HepG2 (cell line): ENCODE measurements around the gene PTPRU. TPM values are rescaled to one million over a fixed set of nuclear protein-coding genes. Genes with fewer than 3 reads are reported as not detected.

ENCODE experiments used
- GABPB1 ChIP-seq: IDR thresholded peaks from 2 replicates; pipeline ENCODE4 v1.6.1; 2016; ENCODE audit warnings: mild to moderate bottlenecking, missing genetic modification reagents, moderate library complexity, missing compliant biosample characterization
- TBP ChIP-seq: sonication (generic); formaldehyde crosslinking; IDR thresholded peaks from 2 replicates; pipeline ENCODE4 v1.5.0; 2020; ENCODE audit warnings: missing genetic modification reagents
- polyA plus RNA-seq, 8 experiments: library from polyadenylated mRNA; depleted of rRNA in 3 of 8; stranded (reverse) in 7 of 8; unstranded in 1 of 8; fragments of >200 nt; fragmentation: Illumina TruSeq in 4 of 8; extraction: Trizol in 4 of 8; gene quantifications; 2 replicates each; pipeline versions ENCODE4 v1.2.1 to v1.2.3, GENCODE V29; 2011 to 2016; ENCODE audit warnings: low read depth in 4 of 8, missing spikeins in 1 of 8, mixed read lengths in 1 of 8; ENCODE audit not compliant: insufficient read depth in 1 of 8
- total RNA-seq, 5 experiments: library from RNA; depleted of rRNA; stranded (reverse); fragments of >200 nt; fragmentation: Illumina TruSeq; extraction: Trizol; gene quantifications; 2 replicates each; pipeline ENCODE4 v1.2.3, GENCODE V29; 2016; ENCODE audit warnings: low read depth in 1 of 5
- TF ChIP-seq, protein P1 (sequence below): sonication (generic); formaldehyde crosslinking; IDR thresholded peaks from one replicate; pipeline ENCODE4 v1.5.1; 2020; ENCODE audit warnings: mild to moderate bottlenecking, missing genetic modification reagents; ENCODE audit errors: not compliant biosample characterization
- TF ChIP-seq, protein P2 (sequence below): sonication (generic); formaldehyde crosslinking; IDR thresholded peaks from 2 replicates; pipeline ENCODE4 v1.4.0; 2020; ENCODE audit warnings: missing genetic modification reagents

Gene PTPRU
- total and polyA plus RNA-seq, 2 of the 13 experiments (the other 11 are each of a cell fraction or from before 2014, with no cell fraction given), result 21.6 to 22.3 TPM

DNA sequence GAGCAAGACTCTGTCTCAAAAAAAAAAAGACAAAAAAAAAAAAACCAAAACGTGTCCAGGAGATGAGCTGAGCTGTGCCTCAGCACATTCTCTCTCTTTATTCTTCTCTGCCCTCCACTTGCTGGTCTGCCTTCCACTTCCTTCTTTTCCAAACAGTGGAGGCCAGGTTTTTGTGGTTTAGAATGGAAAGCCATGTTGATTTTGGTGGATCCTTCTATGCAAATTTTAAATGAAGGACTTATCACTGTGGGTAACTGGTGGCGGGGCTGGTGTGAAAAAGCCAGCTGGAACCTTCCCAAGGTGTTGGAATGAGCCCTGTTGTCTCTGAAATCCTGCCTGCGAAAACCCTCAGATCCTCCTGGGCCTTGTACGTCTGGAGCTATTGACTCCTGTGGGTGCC is 61.9 kb downstream of the PTPRU start (continued):
- TF ChIP-seq, protein P1, sequence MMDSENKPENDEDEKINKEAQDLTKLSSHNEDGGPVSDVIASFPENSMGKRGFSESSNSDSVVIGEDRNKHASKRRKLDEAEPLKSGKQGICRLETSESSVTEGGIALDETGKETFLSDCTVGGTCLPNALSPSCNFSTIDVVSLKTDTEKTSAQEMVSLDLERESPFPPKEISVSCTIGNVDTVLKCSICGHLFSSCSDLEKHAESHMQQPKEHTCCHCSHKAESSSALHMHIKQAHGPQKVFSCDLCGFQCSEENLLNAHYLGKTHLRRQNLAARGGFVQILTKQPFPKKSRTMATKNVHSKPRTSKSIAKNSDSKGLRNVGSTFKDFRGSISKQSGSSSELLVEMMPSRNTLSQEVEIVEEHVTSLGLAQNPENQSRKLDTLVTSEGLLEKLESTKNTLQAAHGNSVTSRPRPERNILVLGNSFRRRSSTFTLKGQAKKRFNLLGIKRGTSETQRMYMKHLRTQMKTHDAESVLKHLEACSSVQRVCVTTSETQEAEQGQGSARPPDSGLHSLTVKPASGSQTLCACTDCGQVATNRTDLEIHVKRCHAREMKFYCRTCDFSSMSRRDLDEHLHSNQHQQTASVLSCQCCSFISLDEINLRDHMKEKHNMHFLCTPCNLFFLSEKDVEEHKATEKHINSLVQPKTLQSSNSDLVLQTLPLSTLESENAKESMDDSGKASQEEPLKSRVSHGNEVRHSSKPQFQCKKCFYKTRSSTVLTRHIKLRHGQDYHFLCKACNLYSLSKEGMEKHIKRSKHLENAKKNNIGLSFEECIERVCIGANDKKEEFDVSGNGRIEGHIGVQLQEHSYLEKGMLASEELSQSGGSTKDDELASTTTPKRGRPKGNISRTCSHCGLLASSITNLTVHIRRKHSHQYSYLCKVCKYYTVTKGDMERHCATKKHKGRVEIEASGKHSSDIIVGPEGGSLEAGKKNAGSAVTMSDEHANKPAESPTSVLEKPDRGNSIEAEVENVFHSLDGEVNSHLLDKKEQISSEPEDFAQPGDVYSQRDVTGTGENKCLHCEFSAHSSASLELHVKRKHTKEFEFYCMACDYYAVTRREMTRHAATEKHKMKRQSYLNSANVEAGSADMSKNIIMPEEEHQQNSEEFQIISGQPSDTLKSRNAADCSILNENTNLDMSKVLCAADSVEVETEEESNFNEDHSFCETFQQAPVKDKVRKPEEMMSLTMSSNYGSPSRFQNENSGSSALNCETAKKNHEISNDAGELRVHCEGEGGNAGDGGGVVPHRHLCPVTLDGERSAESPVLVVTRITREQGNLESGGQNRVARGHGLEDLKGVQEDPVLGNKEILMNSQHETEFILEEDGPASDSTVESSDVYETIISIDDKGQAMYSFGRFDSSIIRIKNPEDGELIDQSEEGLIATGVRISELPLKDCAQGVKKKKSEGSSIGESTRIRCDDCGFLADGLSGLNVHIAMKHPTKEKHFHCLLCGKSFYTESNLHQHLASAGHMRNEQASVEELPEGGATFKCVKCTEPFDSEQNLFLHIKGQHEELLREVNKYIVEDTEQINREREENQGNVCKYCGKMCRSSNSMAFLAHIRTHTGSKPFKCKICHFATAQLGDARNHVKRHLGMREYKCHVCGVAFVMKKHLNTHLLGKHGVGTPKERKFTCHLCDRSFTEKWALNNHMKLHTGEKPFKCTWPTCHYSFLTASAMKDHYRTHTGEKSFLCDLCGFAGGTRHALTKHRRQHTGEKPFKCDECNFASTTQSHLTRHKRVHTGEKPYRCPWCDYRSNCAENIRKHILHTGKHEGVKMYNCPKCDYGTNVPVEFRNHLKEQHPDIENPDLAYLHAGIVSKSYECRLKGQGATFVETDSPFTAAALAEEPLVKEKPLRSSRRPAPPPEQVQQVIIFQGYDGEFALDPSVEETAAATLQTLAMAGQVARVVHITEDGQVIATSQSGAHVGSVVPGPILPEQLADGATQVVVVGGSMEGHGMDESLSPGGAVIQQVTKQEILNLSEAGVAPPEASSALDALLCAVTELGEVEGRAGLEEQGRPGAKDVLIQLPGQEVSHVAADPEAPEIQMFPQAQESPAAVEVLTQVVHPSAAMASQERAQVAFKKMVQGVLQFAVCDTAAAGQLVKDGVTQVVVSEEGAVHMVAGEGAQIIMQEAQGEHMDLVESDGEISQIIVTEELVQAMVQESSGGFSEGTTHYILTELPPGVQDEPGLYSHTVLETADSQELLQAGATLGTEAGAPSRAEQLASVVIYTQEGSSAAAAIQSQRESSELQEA, result no peak
- TF ChIP-seq, protein P2, sequence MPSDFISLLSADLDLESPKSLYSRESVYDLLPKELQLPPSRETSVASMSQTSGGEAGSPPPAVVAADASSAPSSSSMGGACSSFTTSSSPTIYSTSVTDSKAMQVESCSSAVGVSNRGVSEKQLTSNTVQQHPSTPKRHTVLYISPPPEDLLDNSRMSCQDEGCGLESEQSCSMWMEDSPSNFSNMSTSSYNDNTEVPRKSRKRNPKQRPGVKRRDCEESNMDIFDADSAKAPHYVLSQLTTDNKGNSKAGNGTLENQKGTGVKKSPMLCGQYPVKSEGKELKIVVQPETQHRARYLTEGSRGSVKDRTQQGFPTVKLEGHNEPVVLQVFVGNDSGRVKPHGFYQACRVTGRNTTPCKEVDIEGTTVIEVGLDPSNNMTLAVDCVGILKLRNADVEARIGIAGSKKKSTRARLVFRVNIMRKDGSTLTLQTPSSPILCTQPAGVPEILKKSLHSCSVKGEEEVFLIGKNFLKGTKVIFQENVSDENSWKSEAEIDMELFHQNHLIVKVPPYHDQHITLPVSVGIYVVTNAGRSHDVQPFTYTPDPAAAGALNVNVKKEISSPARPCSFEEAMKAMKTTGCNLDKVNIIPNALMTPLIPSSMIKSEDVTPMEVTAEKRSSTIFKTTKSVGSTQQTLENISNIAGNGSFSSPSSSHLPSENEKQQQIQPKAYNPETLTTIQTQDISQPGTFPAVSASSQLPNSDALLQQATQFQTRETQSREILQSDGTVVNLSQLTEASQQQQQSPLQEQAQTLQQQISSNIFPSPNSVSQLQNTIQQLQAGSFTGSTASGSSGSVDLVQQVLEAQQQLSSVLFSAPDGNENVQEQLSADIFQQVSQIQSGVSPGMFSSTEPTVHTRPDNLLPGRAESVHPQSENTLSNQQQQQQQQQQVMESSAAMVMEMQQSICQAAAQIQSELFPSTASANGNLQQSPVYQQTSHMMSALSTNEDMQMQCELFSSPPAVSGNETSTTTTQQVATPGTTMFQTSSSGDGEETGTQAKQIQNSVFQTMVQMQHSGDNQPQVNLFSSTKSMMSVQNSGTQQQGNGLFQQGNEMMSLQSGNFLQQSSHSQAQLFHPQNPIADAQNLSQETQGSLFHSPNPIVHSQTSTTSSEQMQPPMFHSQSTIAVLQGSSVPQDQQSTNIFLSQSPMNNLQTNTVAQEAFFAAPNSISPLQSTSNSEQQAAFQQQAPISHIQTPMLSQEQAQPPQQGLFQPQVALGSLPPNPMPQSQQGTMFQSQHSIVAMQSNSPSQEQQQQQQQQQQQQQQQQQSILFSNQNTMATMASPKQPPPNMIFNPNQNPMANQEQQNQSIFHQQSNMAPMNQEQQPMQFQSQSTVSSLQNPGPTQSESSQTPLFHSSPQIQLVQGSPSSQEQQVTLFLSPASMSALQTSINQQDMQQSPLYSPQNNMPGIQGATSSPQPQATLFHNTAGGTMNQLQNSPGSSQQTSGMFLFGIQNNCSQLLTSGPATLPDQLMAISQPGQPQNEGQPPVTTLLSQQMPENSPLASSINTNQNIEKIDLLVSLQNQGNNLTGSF (CRISPR knock-in tag), result no peak
- TF ChIP-seq GABPB1 (CRISPR knock-in tag), result no peak
- no peak for TF ChIP-seq TBP
